ENCODE measurements around the gene APC. TPM values are rescaled to one million over a fixed set of nuclear protein-coding genes. Genes with fewer than 3 reads are reported as not detected.
"Not testable (repeated sequence)": the region's sequence is repeated elsewhere in the genome, so short reads cannot be mapped to it uniquely, and the experiment has no call there.

Gene APC
- total RNA-seq, 1 experiment from 2014 or later: 29.4 TPM

- DNase-seq (ENCODE audit: low spot score): not testable (repeated sequence)
Measured at GRCh38 chr5:112716895-112717294, 20.8 kb upstream of the APC start.

GRCh38 chr5:112717506-112718082, 20.1 kb upstream of the APC start:
- no peak for DNase-seq (ENCODE audit: low spot score)

GRCh38 chr5:112718344-112718743, 19.3 kb upstream of the APC start:
- DNase-seq (ENCODE audit: low spot score): no peak

- no peak for DNase-seq (ENCODE audit: low spot score)
Measured at GRCh38 chr5:112720576-112720975, 17.1 kb upstream of the APC start.

- no peak for DNase-seq (ENCODE audit: low spot score)
Measured at GRCh38 chr5:112724901-112725300, 12.8 kb upstream of the APC start.

DNA sequence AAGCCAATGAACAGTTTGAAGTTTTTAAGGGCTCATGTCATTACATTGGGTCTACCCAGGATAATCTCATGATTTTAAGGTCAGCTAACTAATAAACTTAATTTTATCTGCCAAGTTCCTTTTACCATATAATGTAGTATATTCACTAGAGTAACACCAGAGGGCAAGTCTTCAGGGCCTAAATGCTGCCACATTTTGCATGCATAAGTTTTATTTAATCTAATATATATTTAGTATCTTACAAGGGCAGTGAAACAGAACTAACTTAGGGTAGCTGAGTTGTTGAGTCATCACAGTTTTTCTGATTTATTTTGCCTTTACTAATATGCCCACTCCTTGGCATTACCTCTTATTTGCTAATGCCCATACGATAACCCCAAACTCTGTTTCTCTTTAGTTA, 8.1 kb upstream of the APC start:
- no peak for DNase-seq (ENCODE audit: low spot score)

DNA sequence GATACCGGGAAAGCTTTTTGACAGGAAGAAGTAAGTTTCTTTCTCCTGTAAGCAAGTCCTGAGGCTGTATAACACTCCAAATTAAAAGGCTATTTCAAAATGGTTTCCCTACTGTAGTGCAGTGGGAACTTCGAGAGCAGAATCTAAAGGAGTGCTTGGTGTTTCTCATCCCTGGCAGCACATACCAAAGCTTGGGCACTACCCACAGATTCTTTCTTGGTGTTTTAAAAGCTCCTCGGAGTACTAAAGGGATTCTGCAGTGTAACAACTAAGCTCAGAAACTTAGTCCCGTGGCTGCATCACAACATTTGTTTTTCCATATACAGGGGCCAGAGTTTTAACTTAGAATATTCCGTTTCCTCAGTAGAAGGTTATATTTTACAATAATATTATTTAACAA, 5.6 kb upstream of the APC start:
- no peak for DNase-seq (ENCODE audit: low spot score)

- no peak for DNase-seq (ENCODE audit: low spot score)
Measured at GRCh38 chr5:112733586-112733985, 4.1 kb upstream of the APC start.

- DNase-seq (ENCODE audit: low spot score): no peak
Measured at GRCh38 chr5:112734597-112734996, 3.1 kb upstream of the APC start.

- no peak for DNase-seq (ENCODE audit: low spot score)
Measured at GRCh38 chr5:112735702-112736101, 2.0 kb upstream of the APC start.

GRCh38 chr5:112737070-112737462, 619 bp upstream of the APC start:
- DNase-seq (ENCODE audit: low spot score): no peak

GRCh38 chr5:112738191-112738560, 491 bp downstream of the APC start:
- no peak for DNase-seq (ENCODE audit: low spot score)

DNA sequence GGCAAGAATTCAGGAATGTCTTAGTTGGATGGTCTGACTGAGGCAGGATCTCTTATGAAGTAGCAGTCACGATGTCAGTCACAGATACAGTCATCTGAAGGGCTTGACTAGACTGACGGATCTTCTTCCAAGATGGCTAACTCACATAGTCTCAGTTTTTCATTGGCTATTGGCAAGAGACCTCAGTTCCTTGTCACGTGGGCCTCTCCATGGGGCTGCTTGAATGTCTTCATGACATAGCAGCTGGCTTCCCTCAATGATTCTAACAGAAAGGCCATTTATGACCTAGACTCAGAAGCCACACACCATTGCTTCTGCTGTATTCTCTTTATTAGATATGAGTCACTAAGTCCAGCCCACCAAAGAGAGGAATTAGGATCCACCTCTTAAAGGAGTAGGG, 4.7 kb downstream of the APC start:
- DNase-seq (ENCODE audit: low spot score): peak; percentile 47

DNA sequence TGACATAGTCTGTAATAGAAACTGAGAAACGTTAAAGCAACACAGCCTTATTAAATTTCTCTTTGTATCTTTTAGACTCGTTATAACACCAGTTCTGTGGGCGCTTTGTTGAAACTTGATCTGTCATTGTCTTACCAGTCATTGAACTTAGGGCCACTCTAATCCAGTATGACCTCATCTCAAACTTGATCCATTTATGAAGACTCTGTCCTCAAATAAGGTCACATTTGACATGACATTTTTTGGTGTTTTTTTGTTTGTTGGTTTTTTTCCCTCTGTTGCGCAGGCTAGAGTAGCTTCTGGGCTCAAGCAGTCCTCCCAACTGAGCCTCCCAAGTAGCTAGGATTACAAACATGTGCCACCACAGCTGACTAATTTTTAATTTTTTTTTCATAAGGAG, 5.9 kb downstream of the APC start:
- DNase-seq (ENCODE audit: low spot score): no peak

- no peak for DNase-seq (ENCODE audit: low spot score)
Measured at GRCh38 chr5:112752335-112752734, 14.7 kb downstream of the APC start.

DNA sequence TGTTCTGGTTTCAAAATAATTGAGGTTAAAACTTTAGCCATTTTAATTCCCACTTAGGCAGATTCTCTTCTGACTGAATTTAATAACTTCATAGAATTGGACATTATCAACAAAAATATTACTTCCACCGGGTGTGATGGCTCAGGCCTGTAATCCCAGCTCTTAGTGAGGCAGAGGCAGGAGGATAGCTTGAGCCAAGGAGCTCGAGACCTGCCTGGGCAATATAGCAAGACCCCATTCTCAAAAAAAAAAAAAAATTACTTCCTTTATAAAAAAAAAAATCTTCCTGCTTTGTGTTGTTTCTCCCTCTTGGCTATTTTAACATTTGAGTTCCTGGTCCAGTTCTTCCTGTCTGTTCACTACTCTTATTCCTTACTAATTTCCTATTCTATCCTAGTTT, 18.0 kb downstream of the APC start:
- no peak for DNase-seq (ENCODE audit: low spot score)

DNA sequence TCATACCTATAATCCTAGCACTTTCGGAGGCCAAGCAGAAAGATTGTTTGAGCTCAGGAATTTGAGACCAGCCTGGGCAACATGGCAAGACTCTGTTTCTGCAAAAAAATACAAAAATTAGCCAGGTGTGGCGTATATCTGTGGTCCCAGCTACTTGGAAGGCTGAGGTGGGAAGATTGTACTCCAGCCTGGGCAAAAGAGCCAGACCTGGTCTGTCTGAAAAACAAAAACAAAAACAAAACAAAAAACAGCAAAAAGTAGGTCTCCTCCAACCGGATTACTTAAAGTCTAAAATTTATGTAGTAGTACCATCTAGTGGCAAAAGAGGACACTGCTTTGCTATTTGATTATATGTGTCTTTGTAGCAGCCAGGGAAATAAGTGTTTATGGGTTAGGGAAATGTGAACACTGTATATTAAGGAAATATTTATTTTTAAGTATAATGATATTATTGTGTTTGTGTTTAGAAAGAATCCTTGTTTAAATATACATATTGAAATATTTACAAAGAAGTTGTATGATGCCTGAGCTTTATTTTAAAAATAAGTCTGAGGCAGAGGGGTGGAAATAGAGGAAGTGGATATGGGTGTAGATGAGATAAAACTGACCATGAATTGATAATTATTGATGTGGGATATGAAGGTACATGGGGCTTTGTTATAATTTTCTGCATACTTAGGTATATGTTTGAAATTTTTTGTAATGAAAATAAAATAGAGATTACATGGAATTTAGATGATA, 20.0 kb downstream of the APC start:
- peak; percentile 66 for DNase-seq (ENCODE audit: low spot score)

DNA sequence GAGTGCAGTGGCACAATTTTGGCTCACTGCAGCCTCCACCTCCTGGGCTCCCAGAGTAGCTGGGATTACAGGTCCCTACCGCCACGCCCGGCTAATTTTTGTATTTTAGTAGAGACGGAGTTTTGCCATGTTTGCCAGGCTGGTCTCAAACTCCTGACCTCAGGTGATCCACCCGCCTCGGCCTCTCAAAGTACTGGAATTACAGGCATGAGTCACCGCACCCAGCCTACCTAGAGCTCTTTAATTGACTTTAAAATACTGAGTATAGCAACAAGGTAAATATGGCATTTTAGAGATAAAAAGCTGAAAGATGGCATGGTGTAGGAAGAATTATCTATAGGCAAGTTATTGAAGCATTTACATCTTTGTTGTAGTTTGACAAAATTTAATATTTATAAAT, 21.0 kb downstream of the APC start:
- DNase-seq (ENCODE audit: low spot score): no peak

- no peak for DNase-seq (ENCODE audit: low spot score)
Measured at GRCh38 chr5:112762113-112762810, 24.6 kb downstream of the APC start.

- DNase-seq (ENCODE audit: low spot score): no peak
Measured at GRCh38 chr5:112763165-112763564, 25.5 kb downstream of the APC start.

DNA sequence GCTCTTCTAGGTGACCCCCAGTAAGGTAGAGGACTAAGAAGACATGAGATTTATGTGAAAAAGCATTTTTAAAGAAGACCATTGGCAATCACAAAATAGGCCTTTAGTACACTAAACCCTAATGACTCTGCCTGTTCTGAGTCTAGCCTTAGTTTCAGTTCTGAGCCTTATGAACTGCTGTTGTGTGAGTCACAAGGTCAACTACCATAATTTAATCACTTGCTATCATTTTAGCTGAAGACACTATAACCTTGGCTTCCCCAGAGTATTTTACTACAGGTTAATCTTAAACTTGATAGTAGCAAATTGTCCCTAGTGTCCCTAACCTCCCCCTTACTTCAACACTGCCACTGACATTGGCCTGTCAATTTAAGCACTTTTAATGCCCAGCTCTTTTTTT, 34.4 kb downstream of the APC start:
- DNase-seq (ENCODE audit: low spot score): no peak

- DNase-seq (ENCODE audit: low spot score): no peak
Measured at GRCh38 chr5:112776301-112776856, 38.7 kb downstream of the APC start.

- DNase-seq (ENCODE audit: low spot score): no peak
Measured at GRCh38 chr5:112779531-112779930, 41.8 kb downstream of the APC start.
